Gastrocnemius medialis (tissue), 4 donors: ENCODE measurements around the gene ZNF750. TPM values are rescaled to one million over a fixed set of nuclear protein-coding genes. Genes with fewer than 3 reads are reported as not detected.

Experiments
- ATAC-seq, 2 donors: fragments of 150-250 bp; one replicate each; pipeline ENCODE4 v1.9.1; 2016
- DNase-seq, 2 donors: peaks; one replicate each; pipeline ENCODE4 v3.0.0-alpha.2; 2019
- H3K27ac ChIP-seq, 4 donors: fragments of 200-600 bp; sonication (generic); 1 replicate in 1 of 4; 2 replicates in 3 of 4; pipeline ENCODE4 v1.5.1; 2016 to 2018; ENCODE audit warnings: mild to moderate bottlenecking in 2 of 4, moderate library complexity in 1 of 4
- H3K27me3 ChIP-seq, 3 donors: fragments of 200-600 bp; sonication (generic) in 2 of 3; 1 replicate in 1 of 3; 2 replicates in 2 of 3; pipeline versions ENCODE4 v1.5.1 to v1.6.0; 2016 to 2019; ENCODE audit warnings: mild to moderate bottlenecking in 1 of 3, moderate library complexity in 1 of 3
- H3K36me3 ChIP-seq, 2 donors: fragments of 200-600 bp; sonication (generic) in 1 of 2; one replicate each; pipeline ENCODE4 v1.5.1; 2017 to 2018
- H3K4me1 ChIP-seq, 2 donors: fragments of 200-600 bp; sonication (generic) in 1 of 2; one replicate each; pipeline ENCODE4 v1.5.1; 2016 to 2017; ENCODE audit warnings: mild to moderate bottlenecking in 2 of 2
- H3K4me3 ChIP-seq, 4 donors: fragments of 200-600 bp; sonication (generic) in 3 of 4; 1 replicate in 1 of 4; 2 replicates in 3 of 4; pipeline ENCODE4 v1.5.1; 2016 to 2019; ENCODE audit warnings: mild to moderate bottlenecking in 2 of 4
- H3K9me3 ChIP-seq, 3 donors: fragments of 200-600 bp; sonication (generic) in 2 of 3; 1 replicate in 1 of 3; 2 replicates in 2 of 3; pipeline ENCODE4 v1.5.1; 2016 to 2019
- POLR2A ChIP-seq, 2 donors: fragments of 450-650 bp; IDR thresholded peaks; one replicate each; pipeline ENCODE4 v1.6.1; 2017; ENCODE audit warnings: antibody characterized with exemption in 2 of 2, mild to moderate bottlenecking in 2 of 2, moderate library complexity in 2 of 2
- in situ Hi-C, 4 donors: fragments of 200-750 bp; cut with MboI; loops; one replicate each; pipeline versions ENCODE4 v1.15.0 to v1.8.0; 2017; ENCODE audit warnings: low sequenced_read_pairs in 4 of 4
- intact Hi-C: fragments of 100-400 bp; cut with DNase I; formaldehyde crosslinking; loops from one replicate; pipeline ENCODE4 v1.15.1; 2023; ENCODE audit warnings: low total_unique reads
- total RNA-seq, 4 donors: library from RNA; depleted of rRNA; stranded (reverse); fragments of >200 nt; gene quantifications; one replicate each; pipeline versions ENCODE4 v1.1.0 to v1.2.3, GENCODE V29; 2016
- TF ChIP-seq, protein P1 (sequence below), 5 experiments: fragments of 450-650 bp in 3 of 5; fragments of 200-600 bp in 2 of 5; sonication (generic) in 2 of 5; IDR thresholded peaks in 4 of 5; conservative IDR thresholded peaks in 1 of 5; 1 replicate in 4 of 5; 2 replicates in 1 of 5; pipeline ENCODE4 v1.5.1; 2016 to 2019; ENCODE audit warnings: antibody characterized with exemption in 5 of 5, mild to moderate bottlenecking in 3 of 5, moderate library complexity in 3 of 5

ZNF750 gene
- total RNA-seq, 4 donors from 2014 or later, result 2.5 to 17.8 (median 11.7) TPM

DNA sequence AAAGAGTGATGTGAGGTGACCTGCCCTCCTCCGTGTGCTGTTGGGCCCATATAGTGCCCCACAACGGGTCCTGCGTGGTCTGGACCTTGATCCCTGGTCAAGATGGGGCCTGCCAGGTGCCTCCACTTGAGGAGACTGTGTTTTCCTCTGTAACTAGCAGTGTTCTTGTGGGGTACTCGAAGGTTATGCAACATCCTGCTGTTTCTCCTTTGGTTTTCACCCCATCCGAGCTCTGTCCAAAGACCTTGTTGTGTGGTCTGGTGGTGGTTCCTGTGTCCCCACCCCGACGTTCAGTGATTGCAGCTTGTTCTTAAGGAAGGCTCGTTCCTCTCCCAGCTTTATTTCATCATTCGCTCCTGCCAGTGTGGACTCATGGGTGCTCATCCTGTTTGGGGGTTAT, 38.7 kb upstream of the ZNF750 start:
- intact Hi-C loops, result loop anchor here (1.0 kb wide), 1 partner anchor 9 kb away; no protein-coding TSS in a partner anchor
- peaks cover 25 to 44% of the 10 kb centered on the region in 2 donors for H3K4me1 ChIP-seq
- ATAC-seq, result no peak
- no peak for DNase-seq
- TF ChIP-seq POLR2A (IDR thresholded peaks at IDR 0.05), result no peak
- TF ChIP-seq, protein P1, sequence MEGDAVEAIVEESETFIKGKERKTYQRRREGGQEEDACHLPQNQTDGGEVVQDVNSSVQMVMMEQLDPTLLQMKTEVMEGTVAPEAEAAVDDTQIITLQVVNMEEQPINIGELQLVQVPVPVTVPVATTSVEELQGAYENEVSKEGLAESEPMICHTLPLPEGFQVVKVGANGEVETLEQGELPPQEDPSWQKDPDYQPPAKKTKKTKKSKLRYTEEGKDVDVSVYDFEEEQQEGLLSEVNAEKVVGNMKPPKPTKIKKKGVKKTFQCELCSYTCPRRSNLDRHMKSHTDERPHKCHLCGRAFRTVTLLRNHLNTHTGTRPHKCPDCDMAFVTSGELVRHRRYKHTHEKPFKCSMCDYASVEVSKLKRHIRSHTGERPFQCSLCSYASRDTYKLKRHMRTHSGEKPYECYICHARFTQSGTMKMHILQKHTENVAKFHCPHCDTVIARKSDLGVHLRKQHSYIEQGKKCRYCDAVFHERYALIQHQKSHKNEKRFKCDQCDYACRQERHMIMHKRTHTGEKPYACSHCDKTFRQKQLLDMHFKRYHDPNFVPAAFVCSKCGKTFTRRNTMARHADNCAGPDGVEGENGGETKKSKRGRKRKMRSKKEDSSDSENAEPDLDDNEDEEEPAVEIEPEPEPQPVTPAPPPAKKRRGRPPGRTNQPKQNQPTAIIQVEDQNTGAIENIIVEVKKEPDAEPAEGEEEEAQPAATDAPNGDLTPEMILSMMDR (IDR thresholded peaks at IDR 0.05 in 4 of 5, conservative IDR thresholded peaks at IDR 0.05 in 1 of 5), result no peak
- no peaks in the 10 kb centered on the region for H3K9me3 ChIP-seq
- H3K36me3 ChIP-seq, result no peaks in the 10 kb centered on the region
- peak overlapping the region; percentile 77 to 89 (median 82) for H3K27ac ChIP-seq
- no peak overlapping the region for H3K4me3 ChIP-seq
- in situ Hi-C loops, result no loop called here
- no peaks in the 10 kb centered on the region for H3K27me3 ChIP-seq

DNA sequence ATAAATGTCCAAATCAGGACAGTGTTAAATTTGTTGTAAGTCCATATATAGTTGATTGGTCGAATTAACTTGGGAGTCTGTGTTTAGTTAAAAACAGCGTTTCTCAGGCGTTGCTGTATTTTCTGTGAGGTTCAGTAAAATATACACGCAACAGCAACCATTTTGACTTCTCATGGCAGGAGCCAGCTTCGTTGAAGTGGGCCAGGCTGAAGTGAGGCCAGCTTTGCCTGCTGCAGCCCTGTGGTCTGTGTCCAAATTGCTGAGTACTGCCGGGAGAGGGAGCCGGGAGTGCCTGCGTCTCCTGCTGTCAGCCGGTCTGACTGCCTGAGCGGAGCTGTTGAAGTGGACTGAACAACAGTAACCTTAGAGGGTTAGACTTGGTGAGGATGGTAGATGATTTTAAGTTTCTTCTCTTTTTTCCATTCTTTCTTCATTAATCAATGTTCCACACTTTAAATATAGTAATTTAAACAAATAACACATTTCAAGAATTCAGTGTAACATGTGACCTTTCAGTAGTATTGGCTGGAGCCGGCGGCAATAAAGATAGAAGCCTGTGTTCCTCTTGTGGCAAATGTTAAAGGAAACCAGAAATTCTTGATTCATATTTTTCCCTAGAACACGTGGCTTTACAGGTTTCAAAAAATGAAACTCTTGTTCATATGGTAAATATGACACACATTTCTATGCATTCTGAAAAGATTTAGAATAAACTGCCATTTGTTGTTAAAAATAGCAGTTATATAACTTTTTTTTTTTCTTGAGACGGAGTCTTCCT, 37.0 kb upstream of the ZNF750 start:
- no peaks in the 10 kb centered on the region for H3K36me3 ChIP-seq
- no peaks in the 10 kb centered on the region for H3K27me3 ChIP-seq
- TF ChIP-seq, protein P1 (IDR thresholded peaks at IDR 0.05 in 4 of 5, conservative IDR thresholded peaks at IDR 0.05 in 1 of 5), result peak; percentile 21 to 61 (median 52)
- peak; percentile 25 to 38 for TF ChIP-seq POLR2A (IDR thresholded peaks at IDR 0.05)
- intact Hi-C loops, result loop anchor here (1.0 to 2.0 kb wide), 4 partner anchors 37 to 89 kb away; no protein-coding TSS in a partner anchor
- peak overlapping the region in 3 of 4 donors; percentile 12 to 33 (median 22) for H3K4me3 ChIP-seq
- DNase-seq, result peak; percentile 86 to 93
- peak overlapping the region; percentile 77 to 89 (median 82) for H3K27ac ChIP-seq
- H3K4me1 ChIP-seq, result peaks cover 19 to 42% of the 10 kb centered on the region in 2 donors
- in situ Hi-C loops, result no loop called here
- H3K9me3 ChIP-seq, result no peaks in the 10 kb centered on the region
- ATAC-seq, result peak; percentile 91

DNA sequence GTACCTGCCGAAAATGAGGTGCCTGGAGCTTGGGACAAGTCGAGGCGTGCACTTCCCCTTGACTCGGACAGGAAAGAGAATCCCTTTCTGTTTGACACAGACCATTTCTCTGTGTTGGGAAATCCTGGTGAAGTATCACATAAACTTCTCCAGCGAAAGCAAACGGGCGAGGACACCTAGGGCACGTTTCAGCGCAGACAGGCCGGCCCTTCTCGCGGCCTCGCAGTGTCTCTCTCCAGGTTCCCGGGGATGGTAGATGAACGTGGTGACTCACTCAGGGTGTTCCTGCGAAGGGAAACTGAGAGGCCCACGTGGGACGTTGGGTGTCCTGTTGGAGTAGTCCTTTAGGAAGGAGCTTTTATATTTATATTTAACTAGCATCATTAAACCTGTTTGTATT, 36.3 kb upstream of the ZNF750 start:
- intact Hi-C loops (loop anchor here (1.0 to 2.0 kb wide), 4 partner anchors 37 to 89 kb away; no protein-coding TSS in a partner anchor), in situ Hi-C loops (no loop called here)
- DNase-seq, result peak; percentile 69 to 90
- Histone ChIP-seq H3K4me3 (peak overlapping the region in 1 of 4 donors; percentile 22), H3K9me3 (no peaks in the 10 kb centered on the region), H3K36me3 (no peaks in the 10 kb centered on the region), H3K27me3 (no peaks in the 10 kb centered on the region), H3K4me1 (peaks cover 19 to 35% of the 10 kb centered on the region in 2 donors), H3K27ac (peak overlapping the region; percentile 77 to 89 (median 82))
- no peak for TF ChIP-seq POLR2A (IDR thresholded peaks at IDR 0.05)
- TF ChIP-seq, protein P1 (IDR thresholded peaks at IDR 0.05 in 4 of 5, conservative IDR thresholded peaks at IDR 0.05 in 1 of 5), result no peak
- ATAC-seq, result peak; percentile 90 to 94

DNA sequence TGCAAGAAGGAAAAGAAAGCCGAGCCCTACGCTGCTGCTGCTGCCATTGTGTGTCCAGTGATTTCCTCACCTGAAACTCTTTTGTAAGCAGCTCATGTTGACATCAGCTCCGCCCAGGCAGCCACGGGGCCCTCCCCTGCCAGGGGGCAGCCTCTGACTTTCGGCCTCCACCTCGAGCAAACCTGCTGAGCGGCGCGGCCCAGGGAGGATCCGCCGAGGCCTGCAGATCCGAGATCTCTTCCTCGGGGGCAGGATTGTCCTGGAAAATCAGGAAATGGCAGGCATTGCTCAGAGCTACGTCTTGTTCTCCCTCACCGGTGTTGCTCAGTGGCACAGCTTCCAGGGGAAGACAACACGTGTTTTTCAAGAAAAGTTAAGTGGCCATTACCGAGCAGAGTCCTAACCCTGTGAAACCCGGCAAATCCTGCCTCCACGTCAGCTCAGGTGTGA, 35.6 kb upstream of the ZNF750 start:
- in situ Hi-C loops (no loop called here), intact Hi-C loops (no loop called here)
- Histone ChIP-seq H3K4me3 (no peak overlapping the region), H3K27ac (peak overlapping the region; percentile 77 to 89 (median 82)), H3K4me1 (peaks cover 19 to 29% of the 10 kb centered on the region in 2 donors), H3K9me3 (no peaks in the 10 kb centered on the region), H3K27me3 (no peaks in the 10 kb centered on the region), H3K36me3 (peaks cover 0 to 6% of the 10 kb centered on the region in 2 donors)
- DNase-seq (no peak), ATAC-seq (no peak)
- no peak for TF ChIP-seq POLR2A (IDR thresholded peaks at IDR 0.05)
- TF ChIP-seq, protein P1 (IDR thresholded peaks at IDR 0.05 in 4 of 5, conservative IDR thresholded peaks at IDR 0.05 in 1 of 5), result no peak
